HG03175 (cell line): ENCODE data around the gene IGLON5.

Experiments
- ATAC-seq: cut with Tn5 transposase; IDR thresholded peaks from one replicate; pipeline ENCODE4 v1.9.1; 2021; ENCODE audit warnings: mild to moderate bottlenecking, moderate library complexity; ENCODE audit not compliant: unreplicated experiment

The IGLON5 gene

DNA sequence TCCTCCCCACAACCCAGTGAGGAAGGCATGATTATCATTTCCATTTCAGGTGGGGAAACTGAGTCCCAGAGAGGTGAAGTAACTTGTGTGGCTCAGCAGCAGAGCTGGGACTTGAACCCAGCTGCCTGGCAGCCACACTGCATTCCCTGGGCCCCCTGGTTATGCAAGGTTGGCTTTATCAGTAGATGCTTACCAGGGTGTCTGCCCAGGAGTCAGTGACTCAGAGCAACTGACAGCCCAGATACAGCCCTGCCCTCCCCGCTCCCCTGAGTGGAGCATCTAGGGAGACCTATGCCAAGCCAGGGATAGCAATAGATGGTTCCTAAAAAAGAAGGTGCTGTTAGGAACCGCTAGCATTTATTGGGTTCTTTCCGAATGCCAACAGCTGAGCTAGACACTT is 5.9 kb downstream of the IGLON5 start:
- ATAC-seq = no peak

- no peak for ATAC-seq
These were observed 6.5 kb downstream of the IGLON5 start for GRCh38 chr19:51317968-51318367.

DNA sequence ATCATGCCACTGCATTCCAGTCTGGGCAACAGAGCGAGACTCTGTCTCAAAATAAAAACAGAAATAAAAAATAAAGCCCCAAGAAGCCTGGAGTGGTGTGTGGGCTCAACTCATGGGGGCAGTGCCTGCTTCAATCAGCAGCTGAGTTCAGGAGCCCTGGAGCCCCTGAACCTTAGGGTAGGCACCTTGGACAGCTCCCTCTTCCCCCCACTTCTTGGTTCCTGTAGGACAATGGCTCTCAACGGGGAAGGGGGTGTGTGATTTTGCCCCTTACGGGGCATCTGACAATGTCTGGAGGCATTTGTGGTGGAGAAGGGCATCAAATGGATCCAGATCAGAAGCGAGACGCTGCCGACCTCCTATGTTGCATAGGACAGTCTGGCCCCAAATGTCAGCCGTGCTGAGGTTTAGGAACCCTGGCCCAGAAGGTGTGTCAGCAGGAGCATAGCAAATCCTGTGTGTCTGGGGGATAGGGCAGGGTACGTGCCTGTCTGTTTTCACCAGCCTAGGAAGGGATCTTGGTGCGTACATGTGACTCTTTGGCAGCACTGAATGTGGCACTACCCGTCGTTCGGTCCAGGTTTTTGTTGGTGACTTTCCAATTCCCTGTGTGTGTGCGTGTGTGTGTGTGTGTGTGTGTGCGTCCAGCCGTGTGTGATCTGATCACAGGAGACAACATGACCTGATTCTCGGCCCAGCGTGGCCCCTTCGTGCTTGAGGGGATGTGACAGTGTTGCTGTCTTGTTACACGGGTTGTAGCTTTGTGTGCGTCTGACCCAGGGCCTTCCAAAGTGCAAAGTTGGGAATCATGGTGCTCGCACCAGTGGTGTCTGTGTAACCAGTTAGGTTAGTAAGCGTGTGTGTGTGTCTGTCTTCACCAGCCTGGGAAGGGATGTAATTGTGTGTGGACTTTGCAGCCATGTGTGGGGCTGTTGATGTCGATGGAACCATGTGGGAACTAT is 7.5 kb downstream of the IGLON5 start:
- no peak for ATAC-seq

GRCh38 chr19:51319649-51320279 is 8.3 kb downstream of the IGLON5 start:
- no peak for ATAC-seq

GRCh38 chr19:51320280-51320657 is 8.8 kb downstream of the IGLON5 start:
- no peak for ATAC-seq

DNA sequence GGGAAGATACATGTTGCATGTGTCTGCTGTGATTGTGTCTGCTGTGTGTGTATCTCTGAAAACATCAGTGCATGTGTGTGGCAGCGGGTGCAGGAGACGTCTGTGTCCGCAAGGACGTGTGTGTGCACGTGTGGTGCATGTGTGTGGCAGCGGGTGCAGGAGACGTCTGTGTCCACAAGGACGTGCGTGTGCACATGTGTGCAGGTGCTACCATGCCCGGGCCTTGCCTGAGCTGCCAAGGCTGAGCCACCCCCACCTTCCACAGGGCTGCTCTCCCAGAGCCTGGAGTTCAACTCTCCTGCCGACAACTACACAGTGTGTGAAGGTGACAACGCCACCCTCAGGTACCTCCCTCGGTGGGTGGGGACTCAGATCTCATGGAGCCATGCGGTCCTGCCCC is 10.4 kb downstream of the IGLON5 start:
- no peak for ATAC-seq

DNA sequence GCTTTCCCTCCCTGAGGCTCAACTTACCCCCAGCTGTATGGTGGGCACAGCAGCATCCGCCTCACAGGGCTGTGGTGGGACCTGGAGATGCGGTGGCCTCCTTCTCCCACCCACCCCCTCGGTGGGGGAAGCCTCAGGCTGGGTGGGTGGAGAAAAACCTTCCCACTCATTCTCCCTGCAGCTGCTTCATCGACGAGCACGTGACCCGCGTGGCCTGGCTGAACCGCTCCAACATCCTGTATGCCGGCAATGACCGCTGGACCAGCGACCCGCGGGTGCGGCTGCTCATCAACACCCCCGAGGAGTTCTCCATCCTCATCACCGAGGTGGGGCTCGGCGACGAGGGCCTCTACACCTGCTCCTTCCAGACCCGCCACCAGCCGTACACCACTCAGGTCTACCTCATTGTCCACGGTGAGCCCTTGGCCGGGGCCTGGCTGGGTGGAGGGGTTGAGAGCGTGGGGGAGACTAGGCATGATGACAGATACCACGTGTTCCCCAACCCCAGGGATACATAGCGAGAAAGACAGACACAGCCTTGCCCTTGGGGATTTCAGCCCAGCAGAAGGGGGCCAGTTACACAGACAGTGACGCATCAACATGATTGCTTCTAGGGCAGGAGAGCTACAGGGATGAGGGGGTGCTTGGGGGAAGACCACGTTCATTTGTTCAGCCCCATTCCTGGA is 12.2 kb downstream of the IGLON5 start:
- ATAC-seq = no peak

DNA sequence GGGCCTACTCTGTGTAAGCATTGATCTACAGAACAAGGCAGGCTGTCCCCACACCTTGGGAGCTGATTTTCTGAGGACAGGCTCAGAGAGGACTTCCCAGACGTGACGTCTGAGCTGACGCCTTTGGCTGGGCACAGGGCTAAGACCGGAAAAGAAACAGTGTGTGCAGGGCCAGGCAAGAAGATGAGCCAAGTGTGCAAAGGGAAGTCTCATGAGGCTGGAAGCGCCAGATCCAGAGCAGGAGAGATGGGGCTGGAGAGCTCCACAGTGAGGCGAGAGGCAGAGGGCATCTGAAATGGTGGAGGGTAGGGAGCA is 12.7 kb downstream of the IGLON5 start:
- ATAC-seq = no peak

DNA sequence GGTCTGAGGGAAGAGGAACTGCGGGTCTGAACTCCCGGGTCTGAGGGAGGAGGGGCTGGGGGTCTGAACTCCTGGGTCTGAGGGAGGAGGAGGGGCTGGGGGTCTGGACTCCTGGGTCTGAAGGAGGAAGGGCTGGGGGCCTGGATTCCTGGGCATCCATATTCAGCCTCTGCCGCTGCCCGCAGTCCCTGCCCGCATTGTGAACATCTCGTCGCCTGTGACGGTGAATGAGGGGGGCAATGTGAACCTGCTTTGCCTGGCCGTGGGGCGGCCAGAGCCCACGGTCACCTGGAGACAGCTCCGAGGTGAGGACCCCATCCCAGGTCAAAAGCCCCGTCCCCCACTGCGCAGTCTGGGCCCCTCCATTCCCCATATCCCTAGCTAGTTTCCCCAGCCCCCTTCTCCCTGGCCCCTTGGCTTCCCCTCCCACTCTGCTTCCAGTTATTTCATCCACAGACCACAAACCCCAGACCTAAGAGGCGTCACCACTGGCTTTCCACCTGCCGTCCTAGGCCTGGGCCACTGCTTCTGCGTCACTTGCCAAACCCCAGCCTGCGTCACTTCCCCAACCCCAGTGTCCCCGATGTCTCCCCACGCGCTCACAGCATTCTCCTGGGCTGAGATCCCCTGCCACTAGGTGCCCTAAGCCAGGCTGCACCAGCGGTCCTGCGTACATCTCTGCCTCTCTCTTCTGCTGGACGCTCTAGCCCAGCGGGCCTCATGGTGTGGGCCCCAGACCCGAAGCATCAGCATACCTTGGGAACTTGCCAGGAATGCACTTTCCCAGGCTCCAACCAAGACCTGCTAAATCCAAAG is 13.9 kb downstream of the IGLON5 start:
- ATAC-seq = no peak

- no peak for ATAC-seq
These were observed 15.0 kb downstream of the IGLON5 start for GRCh38 chr19:51326216-51327065.

- ATAC-seq = no peak
These were observed 15.9 kb downstream of the IGLON5 start for GRCh38 chr19:51327066-51328001.

- ATAC-seq = no peak
These were observed 18.0 kb downstream of the IGLON5 start for GRCh38 chr19:51329411-51329810.

GRCh38 chr19:51330366-51330765 is 18.9 kb downstream of the IGLON5 start:
- no peak for ATAC-seq

DNA sequence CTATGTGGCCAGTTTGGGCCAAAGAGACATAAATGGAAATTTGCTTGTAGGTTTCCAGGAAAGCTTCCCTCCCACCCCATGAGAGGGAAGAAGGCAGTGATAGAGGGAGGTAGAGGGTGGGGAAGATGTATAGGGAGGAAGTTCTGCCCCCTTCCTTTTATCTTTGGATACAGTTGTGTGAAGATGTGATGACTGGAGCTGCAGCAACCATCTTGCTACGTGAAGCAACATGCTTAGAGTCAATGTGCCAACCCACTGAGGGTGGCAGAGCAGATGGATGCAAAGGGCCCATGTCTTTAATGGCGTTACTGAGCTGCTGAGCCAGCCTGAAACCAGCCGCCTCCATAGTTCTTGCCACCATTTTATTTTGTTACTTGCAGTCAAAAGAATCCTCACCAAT is 19.7 kb downstream of the IGLON5 start:
- no peak for ATAC-seq

DNA sequence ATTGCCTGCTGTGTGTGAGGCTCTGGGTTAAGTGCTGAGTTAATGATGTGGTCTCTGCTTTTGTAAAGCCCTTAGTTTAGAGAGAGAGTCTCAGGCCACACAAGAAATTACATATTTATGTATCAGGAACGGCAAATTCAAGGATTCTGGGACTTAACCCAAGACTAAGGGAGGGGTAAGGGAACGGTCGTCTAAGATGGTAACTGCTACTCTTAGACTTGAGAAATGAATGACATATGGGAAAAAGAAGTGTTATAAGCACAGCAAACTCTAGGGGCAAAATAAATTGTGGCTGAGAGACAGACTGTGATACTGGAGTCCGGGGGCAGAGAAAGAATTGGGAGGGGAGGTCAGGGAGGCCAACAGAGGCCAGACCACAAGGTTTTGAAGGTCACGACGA is 20.3 kb downstream of the IGLON5 start:
- no peak for ATAC-seq

- ATAC-seq = no peak
These were observed 22.5 kb downstream of the IGLON5 start for GRCh38 chr19:51333836-51334460.

GRCh38 chr19:51337141-51337860 is 25.9 kb downstream of the IGLON5 start:
- ATAC-seq = no peak
